Lung (tissue), 12 donors: ENCODE results near the gene MKLN1. TPM values are rescaled to one million over a fixed set of nuclear protein-coding genes. Genes with fewer than 3 reads are reported as not detected.

Source experiments
- ATAC-seq: fragments of 200-7000 bp; cut with Tn5 transposase; one replicate; pipeline ENCODE4 v1.9.1; 2020; ENCODE audit warnings: moderate number of reproducible peaks; ENCODE audit not compliant: insufficient read depth, low FRiP score
- DNase-seq, 3 donors: peaks; one replicate each; pipeline ENCODE4 v3.0.0-alpha.2; 2013 to 2017
- H3K27ac ChIP-seq, 2 donors: one replicate each; pipeline ENCODE4 v1.5.1; 2013; ENCODE audit warnings: mild to moderate bottlenecking in 2 of 2, moderate library complexity in 2 of 2, control low read depth in 1 of 2, inconsistent platforms in 1 of 2, low read depth in 1 of 2, low read length in 1 of 2
- H3K27me3 ChIP-seq, 3 donors: one replicate each; pipeline ENCODE4 v1.5.1; 2013; ENCODE audit warnings: low read length in 2 of 3; ENCODE audit not compliant: control insufficient read depth in 3 of 3, insufficient read depth in 3 of 3
- H3K36me3 ChIP-seq, 4 donors: one replicate each; pipeline ENCODE4 v1.5.1; 2013; ENCODE audit warnings: low read length in 4 of 4, mild to moderate bottlenecking in 1 of 4, moderate library complexity in 1 of 4; ENCODE audit not compliant: control insufficient read depth in 4 of 4, insufficient read depth in 4 of 4
- H3K4me1 ChIP-seq, 5 donors: one replicate each; pipeline ENCODE4 v1.5.1; 2013; ENCODE audit warnings: low read length in 5 of 5, mild to moderate bottlenecking in 2 of 5, moderate library complexity in 1 of 5; ENCODE audit not compliant: control insufficient read depth in 5 of 5, insufficient read depth in 5 of 5
- H3K4me3 ChIP-seq: one replicate; pipeline ENCODE4 v1.5.1; 2013; ENCODE audit warnings: mild to moderate bottlenecking, control low read depth, moderate library complexity
- H3K9ac ChIP-seq, 2 donors: one replicate each; pipeline ENCODE4 v1.5.1; 2013; ENCODE audit warnings: low read length in 2 of 2, control low read depth in 1 of 2; ENCODE audit not compliant: insufficient read depth in 1 of 2
- H3K9me3 ChIP-seq, 4 donors: one replicate each; pipeline ENCODE4 v1.5.1; 2013; ENCODE audit warnings: low read length in 3 of 4, mild to moderate bottlenecking in 1 of 4, moderate library complexity in 1 of 4; ENCODE audit not compliant: control insufficient read depth in 4 of 4, insufficient read depth in 3 of 4
- CTCF ChIP-seq: IDR thresholded peaks from 2 replicates; pipeline ENCODE4 v1.5.1; 2012; ENCODE audit warnings: mild to moderate bottlenecking; ENCODE audit errors: control extremely low read depth, extremely low read depth
- WGBS, 2 donors: extraction: QIAGEN DNeasy Blood & Tissue Kit; methylation state at CpG; one replicate each; pipeline ENCODE4 v1.1.7; 2013; 5-methylcytosine and 5-hydroxymethylcytosine counted together
- polyA plus RNA-seq, 2 donors: library from polyadenylated mRNA; stranded (reverse); fragments of 200-250 nt; gene quantifications; one replicate each; pipeline ENCODE4 v1.2.1, GENCODE V29; 2013
- total RNA-seq, 2 donors: library from RNA; depleted of rRNA in 1 of 2; stranded (reverse); fragments of >200 nt in 1 of 2; gene quantifications; one replicate each; pipeline ENCODE4 v1.2.1, GENCODE V29; 2014 to 2021
- donor health status: control.
- donor health status: control.
- donor health status: Bipolar disorder and iron deficiency.
- donor health status: healthy.
- donor health status: DM: yes; HTN: yes; CAD: no.

MKLN1 gene
- total and polyA plus RNA-seq, 4 donors, result 11.6 to 135 (median 27.4) TPM

- WGBS, 2 donors, result 74 to 86% methylated on average over 13 of the region's 13 CpGs
- H3K27ac ChIP-seq, result peak overlapping the region in 1 of 2 donors; percentile 66
- H3K9me3 ChIP-seq, result no peaks in the 10 kb centered on the region
- no peaks in the 10 kb centered on the region for H3K36me3 ChIP-seq
- peaks cover 0 to 4% (median 0%) of the 10 kb centered on the region in 3 donors for H3K27me3 ChIP-seq
- H3K4me1 ChIP-seq, result no peaks in the 10 kb centered on the region
- no peak for DNase-seq
- H3K9ac ChIP-seq, result no peak overlapping the region
- ATAC-seq, result no peak
- no peak overlapping the region for H3K4me3 ChIP-seq
- no peak for TF ChIP-seq CTCF
Measured at GRCh38 chr7:131284702-131285419, 42.8 kb upstream of the MKLN1 start.

- no peak for DNase-seq
- Histone ChIP-seq H3K4me3 (no peak overlapping the region), H3K27me3 (peaks cover 0 to 4% (median 0%) of the 10 kb centered on the region in 3 donors), H3K27ac (no peak overlapping the region), H3K4me1 (no peaks in the 10 kb centered on the region), H3K9ac (no peak overlapping the region), H3K9me3 (no peaks in the 10 kb centered on the region), H3K36me3 (no peaks in the 10 kb centered on the region)
- WGBS, 2 donors, result 86 to 91% methylated on average over 3 of the region's 3 CpGs
- TF ChIP-seq CTCF, result no peak
- ATAC-seq, result no peak
Measured at GRCh38 chr7:131285556-131285955, 42.1 kb upstream of the MKLN1 start.

- Histone ChIP-seq H3K9me3 (no peaks in the 10 kb centered on the region), H3K27me3 (no peaks in the 10 kb centered on the region), H3K36me3 (no peaks in the 10 kb centered on the region), H3K9ac (no peak overlapping the region), H3K4me1 (peaks cover 0 to 2% (median 0%) of the 10 kb centered on the region in 5 donors), H3K4me3 (no peak overlapping the region), H3K27ac (no peak overlapping the region)
- TF ChIP-seq CTCF, result no peak
- 78 to 92% methylated on average over 4 of the region's 4 CpGs for WGBS, 2 donors
- DNase-seq, result no peak
- no peak for ATAC-seq
Measured at GRCh38 chr7:131288450-131288849, 39.2 kb upstream of the MKLN1 start.

- ATAC-seq (no peak), DNase-seq (no peak)
- no peaks in the 10 kb centered on the region for H3K9me3 ChIP-seq
- no peaks in the 10 kb centered on the region for H3K36me3 ChIP-seq
- no peak for TF ChIP-seq CTCF
- no peak overlapping the region for H3K4me3 ChIP-seq
- WGBS, 2 donors, result 91 to 93% methylated on average over 5 of the region's 5 CpGs
- H3K27me3 ChIP-seq, result no peaks in the 10 kb centered on the region
- no peak overlapping the region for H3K27ac ChIP-seq
- no peak overlapping the region for H3K9ac ChIP-seq
- H3K4me1 ChIP-seq, result peaks cover 0 to 2% (median 0%) of the 10 kb centered on the region in 5 donors
Measured at GRCh38 chr7:131289051-131289450, 38.6 kb upstream of the MKLN1 start.
